Activated naive CD8-positive, alpha-beta T cell (primary cell): ENCODE data around the gene NANOS2.

Experiments
- H3K27ac Mint-ChIP-seq: one replicate; pipeline ENCODE4 v1.8.0; 2021; ENCODE audit warnings: mixed read lengths
- H3K27me3 Mint-ChIP-seq: one replicate; pipeline ENCODE4 v1.8.0; 2021; ENCODE audit warnings: mixed read lengths
- H3K36me3 Mint-ChIP-seq: one replicate; pipeline ENCODE4 v1.8.0; 2021; ENCODE audit warnings: mixed read lengths
- H3K4me1 Mint-ChIP-seq: one replicate; pipeline ENCODE4 v1.8.0; 2021; ENCODE audit warnings: low read depth, mixed read lengths
- H3K4me3 Mint-ChIP-seq: one replicate; pipeline ENCODE4 v1.8.0; 2021; ENCODE audit warnings: mild to moderate bottlenecking, mixed read lengths
- H3K9me3 Mint-ChIP-seq: one replicate; pipeline ENCODE4 v1.8.0; 2021; ENCODE audit warnings: low read depth, mixed read lengths

The NANOS2 gene

DNA sequence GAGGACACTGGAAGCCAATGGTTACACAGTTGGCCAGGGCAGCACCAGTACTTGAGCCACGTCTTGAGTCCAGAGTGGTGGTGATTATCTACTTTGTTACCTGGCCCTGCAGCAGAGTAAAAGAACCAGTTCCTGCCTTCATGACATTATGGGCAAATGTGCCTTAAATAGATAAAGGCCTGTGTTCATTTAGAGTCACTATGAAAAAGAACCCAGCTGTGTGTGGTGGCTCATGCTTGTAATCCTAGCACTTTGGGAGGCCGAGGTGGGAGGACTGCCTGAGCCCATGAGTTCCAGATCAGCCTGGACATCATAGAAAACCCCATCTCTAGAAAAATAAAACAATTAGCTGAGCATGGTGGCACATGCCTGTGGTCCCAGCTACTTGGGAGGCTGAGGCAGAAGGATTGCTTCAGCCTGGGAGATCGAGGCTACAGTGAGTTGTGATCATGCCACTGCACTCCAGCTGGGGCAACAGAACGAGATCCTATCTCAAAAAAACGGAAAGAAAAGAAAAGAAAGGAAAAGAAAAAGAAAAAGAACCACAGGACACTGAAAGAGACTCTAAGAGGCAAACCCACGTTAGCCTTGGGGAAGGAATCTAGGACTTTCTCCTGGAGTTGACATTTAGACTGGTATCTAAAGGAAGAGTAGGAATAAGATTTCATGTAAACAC lies 25.2 kb downstream of the NANOS2 start:
- Mint-ChIP-seq H3K27me3 (no peaks in the 10 kb centered on the region), H3K27ac (no peak overlapping the region), H3K36me3 (peaks cover 3% of the 10 kb centered on the region), H3K4me3 (no peak overlapping the region), H3K9me3 (no peaks in the 10 kb centered on the region), H3K4me1 (peaks cover 4% of the 10 kb centered on the region)

DNA sequence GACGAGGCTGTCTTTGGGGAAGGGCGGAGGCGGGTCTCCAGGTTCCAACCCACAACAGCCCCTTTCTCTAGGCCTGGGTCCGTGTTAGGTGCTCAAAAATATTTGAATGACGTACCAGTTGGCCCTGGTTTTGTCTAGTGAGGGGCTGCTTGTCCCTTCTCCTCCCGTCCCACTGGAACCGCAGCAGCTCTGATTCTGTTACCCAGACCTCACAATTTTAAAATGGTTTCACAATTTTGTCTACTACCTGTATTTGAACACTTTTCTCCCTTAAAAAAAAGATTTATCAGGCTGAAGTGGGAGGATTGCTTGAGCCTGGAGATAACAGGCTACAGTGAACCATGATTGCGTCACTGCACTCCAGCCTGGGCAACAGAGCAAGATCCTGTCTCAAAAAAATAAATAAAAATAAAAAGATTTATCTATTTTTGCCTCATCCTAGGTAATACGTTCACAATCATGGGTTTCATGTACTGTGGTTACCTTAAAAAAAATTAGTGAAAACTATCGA lies 27.3 kb downstream of the NANOS2 start:
- H3K4me3 Mint-ChIP-seq, result peak overlapping the region; percentile 97
- peaks cover 6% of the 10 kb centered on the region for H3K36me3 Mint-ChIP-seq
- no peaks in the 10 kb centered on the region for H3K9me3 Mint-ChIP-seq
- H3K27ac Mint-ChIP-seq, result peak overlapping the region; percentile 94
- H3K4me1 Mint-ChIP-seq, result peaks cover 15% of the 10 kb centered on the region
- H3K27me3 Mint-ChIP-seq, result no peaks in the 10 kb centered on the region

DNA sequence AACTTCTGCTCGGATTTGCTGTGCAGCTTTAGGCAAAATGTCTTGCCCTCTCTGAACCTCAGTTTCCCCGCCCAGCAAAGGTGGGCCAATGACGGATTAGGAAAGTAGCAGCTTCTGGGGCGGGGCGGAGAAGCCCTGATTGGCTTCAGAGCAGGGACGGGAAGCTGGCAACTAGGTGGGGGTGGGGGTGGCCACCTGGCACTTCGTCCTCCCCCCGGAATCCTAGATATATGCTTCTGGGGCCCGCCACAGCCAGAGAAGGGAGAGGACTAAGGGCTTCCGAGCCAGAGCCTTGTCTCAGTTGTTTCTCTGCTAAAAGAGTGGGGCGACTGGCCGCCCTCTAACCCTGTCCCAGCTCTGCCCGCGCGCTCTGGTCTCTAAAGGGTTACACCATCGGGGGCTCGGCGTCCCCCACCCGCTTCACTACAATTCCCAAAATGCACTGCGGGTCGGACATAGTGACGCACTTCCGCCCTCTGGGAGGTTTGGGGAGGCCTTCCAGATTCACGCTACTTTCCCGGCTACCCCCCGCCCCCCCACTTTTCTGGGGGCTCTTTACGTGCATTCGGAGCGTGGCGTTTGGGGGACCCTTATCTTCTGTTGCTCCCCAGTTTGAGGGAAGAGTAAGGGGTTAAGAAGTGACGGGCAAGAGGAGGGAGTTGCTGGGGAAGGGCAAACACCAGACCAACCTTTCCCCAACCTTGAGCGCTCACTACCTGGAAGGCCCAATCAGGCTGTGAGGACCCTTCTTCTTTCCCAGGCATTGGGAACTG lies 28.0 kb downstream of the NANOS2 start:
- Mint-ChIP-seq H3K36me3 (peaks cover 6% of the 10 kb centered on the region), H3K9me3 (no peaks in the 10 kb centered on the region), H3K27me3 (no peaks in the 10 kb centered on the region), H3K27ac (peak overlapping the region; percentile 94), H3K4me1 (peaks cover 17% of the 10 kb centered on the region), H3K4me3 (peak overlapping the region; percentile 97)

DNA sequence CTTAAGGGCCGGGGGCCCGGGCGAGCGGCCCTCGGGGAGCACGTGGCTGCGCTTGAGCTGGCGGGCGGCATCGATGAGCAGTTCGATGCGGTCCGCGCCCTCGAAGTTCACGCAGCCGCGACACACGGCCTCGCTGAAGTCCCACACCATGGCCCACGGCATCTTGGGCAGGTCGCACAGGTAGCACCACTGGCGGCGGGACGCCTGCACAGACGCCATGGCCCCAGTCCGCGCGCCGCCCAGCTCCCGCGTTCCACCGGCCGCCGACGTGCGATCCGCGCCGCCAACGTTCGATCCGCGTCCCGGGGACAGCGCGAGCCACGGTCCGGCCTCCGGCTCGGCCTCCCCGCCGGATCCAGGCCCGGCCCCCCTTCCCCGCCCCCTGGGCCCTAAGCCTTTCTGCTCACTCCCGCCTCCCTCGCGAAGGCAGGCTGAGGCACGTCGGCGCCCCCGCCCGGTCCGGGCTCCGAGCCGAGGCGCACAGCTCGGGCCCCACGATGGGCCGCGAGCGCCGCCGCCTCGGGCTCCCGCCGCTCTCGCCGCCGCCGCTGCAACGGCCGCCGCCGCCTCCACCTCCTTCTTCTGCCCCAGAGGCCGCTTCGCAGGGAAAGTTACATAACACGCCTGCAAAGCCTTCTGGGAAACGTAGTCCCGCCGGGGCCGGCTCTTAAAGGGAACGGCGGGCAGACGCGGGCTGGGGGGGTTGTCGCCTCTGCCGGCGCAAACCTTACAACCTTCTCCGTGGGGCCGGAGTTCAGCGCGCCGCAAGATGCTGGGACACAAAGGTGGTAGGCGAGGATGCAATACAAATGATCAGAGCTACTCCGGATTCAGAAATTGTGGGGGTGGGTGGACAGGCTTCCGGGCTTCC lies 28.8 kb downstream of the NANOS2 start, which contains the start of gene IRF2BP1:
IRF2BP1 (minus strand) TSS at position 586 of the 871 bp plus-strand sequence; CDS start at position 219, 367 bp downstream.
- Mint-ChIP-seq H3K27ac (peak within 1 kb of the TSS; percentile 94), H3K9me3 (no peaks in the 10 kb centered on the region), H3K36me3 (peaks cover 6% of the 10 kb centered on the region), H3K4me1 (peaks cover 20% of the 10 kb centered on the region), H3K27me3 (no peaks in the 10 kb centered on the region), H3K4me3 (peak within 1 kb of the TSS; percentile 97)

DNA sequence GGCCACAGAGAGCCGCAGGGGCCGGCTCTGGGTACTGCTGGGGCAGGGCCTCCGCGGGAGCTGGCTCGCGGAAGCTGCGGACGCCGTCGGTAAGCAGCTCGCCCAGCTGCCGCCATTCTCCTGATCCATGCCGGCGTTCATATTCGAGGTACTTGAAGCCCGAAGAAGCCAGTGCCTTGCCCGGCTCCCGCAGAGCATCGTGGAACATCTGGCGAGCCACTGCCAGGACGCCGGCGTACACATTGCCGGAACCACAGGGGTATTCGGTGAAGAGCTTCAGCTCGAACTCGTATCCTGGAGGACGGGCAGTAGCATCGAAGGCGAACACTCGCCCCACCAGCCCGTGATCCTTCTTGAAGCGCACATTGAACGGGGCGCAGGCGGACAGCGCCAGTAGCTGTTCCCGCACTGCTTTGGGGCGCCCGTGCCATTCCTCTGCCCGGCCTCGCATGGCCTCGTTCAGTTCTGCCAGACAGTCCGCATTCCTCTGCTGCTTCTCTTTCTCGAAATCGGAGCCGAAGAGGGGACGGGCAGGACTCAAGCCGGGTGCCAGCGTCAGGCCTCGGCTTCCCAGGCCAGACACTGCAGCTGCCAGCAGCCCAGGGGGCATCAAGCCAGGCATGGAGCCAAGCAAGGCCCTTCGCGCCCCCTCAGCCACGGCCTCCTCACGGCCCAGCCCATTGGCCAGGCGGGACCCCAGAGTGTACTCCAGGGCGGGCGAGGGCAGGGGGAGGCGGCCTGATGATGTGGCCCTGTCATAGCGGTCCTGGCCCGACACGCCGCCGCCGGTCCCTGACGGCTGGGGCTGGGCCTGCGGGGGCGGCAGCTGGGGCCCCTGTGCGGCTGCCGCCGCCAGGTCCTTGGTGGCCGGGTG lies 29.7 kb downstream of the NANOS2 start:
- Mint-ChIP-seq H3K27me3 (no peaks in the 10 kb centered on the region), H3K27ac (no peak overlapping the region), H3K4me3 (peak overlapping the region; percentile 53), H3K36me3 (peaks cover 3% of the 10 kb centered on the region), H3K9me3 (no peaks in the 10 kb centered on the region), H3K4me1 (peaks cover 20% of the 10 kb centered on the region)

DNA sequence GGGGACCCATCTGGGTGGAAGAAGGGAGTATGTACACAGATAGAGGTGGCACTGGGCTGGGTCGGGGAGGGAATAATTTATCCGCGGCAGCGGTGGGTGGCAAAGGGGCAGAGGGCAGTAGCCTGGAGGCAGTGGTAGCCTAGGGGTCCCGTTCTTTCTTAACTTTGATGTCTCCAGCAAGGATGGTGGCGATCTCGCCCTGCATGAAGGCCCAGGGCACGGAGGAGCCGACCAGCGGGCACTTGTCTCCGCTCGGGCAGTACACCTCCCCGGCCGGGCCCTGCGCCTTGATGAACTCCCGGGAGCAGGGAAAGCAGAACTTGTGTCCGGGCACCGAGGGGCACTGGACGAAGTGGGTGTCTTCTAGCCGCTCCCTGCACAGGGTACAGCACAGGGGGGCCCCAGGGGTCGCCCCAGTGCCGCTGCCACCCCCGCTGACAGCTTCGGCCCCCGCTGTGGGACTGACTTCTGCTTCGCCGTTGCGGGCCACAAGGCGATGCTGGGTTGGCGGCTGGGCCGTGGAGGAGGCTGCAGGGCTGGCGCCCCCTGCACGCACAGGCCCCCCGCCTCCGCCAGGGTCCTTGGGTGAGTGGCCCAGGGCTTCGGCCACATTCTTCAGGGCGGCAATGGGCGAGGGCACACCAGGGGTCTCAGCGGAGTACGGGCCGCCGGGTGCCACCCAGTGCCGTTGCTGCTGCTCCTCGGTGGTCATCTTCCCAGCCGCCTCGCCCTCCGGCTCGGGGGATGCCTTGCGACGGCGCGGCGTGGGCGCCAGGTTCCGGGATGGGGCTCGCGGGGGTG lies 30.5 kb downstream of the NANOS2 start:
- Mint-ChIP-seq H3K4me1 (peaks cover 20% of the 10 kb centered on the region), H3K36me3 (peaks cover 3% of the 10 kb centered on the region), H3K27ac (peak overlapping the region; percentile 22), H3K9me3 (no peaks in the 10 kb centered on the region), H3K4me3 (peak overlapping the region; percentile 90), H3K27me3 (no peaks in the 10 kb centered on the region)

DNA sequence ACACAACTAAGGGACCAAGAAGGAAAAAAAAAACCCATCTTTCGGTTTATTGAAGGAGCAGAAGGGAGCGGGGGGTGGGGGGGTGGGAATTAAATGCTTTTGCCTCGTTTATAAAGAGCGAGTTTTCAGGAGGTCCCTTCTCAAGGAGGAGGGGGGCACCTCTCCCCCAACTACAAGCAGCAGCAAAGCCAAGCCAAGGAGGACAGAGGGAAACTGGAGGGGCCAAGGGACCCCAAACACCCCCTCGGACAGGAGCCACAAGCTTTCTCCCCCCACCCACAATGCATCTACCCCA lies 31.0 kb downstream of the NANOS2 start:
- Mint-ChIP-seq H3K4me1 (peaks cover 20% of the 10 kb centered on the region), H3K27ac (peak overlapping the region; percentile 68), H3K9me3 (no peaks in the 10 kb centered on the region), H3K27me3 (peaks cover under 1% of the 10 kb centered on the region), H3K4me3 (peak overlapping the region; percentile 90), H3K36me3 (peaks cover 3% of the 10 kb centered on the region)

DNA sequence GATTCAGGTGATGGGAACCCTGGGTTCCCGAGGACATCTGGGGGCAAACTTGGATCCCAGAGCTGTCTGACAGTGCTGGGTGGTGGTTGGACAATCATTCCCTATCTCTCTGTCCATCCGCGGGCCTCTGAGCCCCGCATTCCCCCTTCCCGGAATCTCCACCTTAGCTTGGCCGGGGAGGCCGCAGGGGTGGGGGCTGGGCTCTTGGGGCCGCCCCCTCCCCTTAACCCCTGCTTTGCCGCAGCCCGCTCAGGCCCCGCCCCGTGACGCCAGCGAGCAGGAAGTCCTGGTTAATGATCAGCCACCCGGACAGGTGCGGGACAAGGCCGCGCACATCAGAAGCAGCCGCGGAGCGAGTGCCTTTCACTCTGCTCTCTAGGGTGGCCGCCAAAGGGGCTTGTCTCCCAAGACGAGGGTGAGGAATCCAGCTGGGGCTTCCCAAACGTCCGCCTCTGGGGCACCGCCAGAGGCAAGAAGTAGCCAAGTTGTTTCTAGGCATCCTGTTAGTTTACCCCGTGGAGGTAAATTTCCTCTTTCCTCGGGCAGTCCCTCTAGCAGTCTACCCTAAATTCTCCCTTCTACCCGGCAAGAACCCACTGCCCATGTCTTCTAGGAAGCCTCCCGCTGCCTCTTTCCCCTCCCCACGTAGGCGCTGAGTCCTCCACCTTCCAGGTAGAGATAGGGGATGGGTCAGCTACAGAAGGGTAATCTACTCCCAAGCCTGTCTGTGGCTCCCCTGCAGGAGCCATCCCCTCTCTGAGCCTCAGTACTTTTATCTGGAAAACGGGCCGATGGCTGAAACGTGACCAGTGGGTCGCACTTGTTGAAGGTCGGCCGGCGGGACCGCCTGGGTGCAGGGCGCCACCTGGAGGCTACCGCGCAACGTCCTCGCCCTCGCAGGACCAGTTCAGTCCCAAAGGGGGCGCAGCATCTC lies 31.7 kb downstream of the NANOS2 start:
- Mint-ChIP-seq H3K4me3 (peak overlapping the region; percentile 90), H3K27ac (peak overlapping the region; percentile 68), H3K4me1 (peaks cover 22% of the 10 kb centered on the region), H3K9me3 (no peaks in the 10 kb centered on the region), H3K36me3 (peaks cover 3% of the 10 kb centered on the region), H3K27me3 (peaks cover 4% of the 10 kb centered on the region)

DNA sequence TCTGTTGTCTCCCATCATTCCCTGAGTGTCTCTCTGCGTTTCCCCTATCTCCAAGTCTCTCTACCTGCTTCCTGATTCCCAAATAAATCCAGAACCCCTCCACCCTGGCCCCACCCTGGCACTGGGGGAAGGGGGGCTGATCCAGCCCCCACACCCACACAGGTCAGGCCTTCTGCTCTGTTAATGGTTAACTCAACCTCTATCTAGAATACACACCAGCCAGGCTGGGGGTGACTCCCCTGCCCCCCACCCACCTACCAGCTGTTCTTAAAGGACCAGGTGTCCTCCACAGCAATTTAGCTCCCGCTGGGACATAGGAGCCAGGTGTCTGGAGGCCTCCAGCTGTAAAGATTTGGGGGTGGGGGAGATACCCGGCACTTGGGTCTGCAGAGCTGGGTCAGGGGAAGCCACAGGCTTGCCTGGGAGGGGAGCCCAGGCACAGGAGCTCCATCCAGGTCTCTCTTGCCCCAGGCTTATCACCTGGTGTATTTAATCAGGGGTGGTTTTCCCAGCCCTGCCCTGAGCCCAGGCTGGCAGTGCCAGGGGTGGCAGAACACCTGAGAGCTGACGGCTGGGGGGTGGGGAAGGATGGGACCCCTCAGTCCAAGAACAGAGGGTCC lies 32.6 kb downstream of the NANOS2 start:
- Mint-ChIP-seq H3K27me3 (peaks cover 7% of the 10 kb centered on the region), H3K9me3 (no peaks in the 10 kb centered on the region), H3K4me3 (no peak overlapping the region), H3K27ac (no peak overlapping the region), H3K36me3 (peaks cover 3% of the 10 kb centered on the region), H3K4me1 (peaks cover 28% of the 10 kb centered on the region)

DNA sequence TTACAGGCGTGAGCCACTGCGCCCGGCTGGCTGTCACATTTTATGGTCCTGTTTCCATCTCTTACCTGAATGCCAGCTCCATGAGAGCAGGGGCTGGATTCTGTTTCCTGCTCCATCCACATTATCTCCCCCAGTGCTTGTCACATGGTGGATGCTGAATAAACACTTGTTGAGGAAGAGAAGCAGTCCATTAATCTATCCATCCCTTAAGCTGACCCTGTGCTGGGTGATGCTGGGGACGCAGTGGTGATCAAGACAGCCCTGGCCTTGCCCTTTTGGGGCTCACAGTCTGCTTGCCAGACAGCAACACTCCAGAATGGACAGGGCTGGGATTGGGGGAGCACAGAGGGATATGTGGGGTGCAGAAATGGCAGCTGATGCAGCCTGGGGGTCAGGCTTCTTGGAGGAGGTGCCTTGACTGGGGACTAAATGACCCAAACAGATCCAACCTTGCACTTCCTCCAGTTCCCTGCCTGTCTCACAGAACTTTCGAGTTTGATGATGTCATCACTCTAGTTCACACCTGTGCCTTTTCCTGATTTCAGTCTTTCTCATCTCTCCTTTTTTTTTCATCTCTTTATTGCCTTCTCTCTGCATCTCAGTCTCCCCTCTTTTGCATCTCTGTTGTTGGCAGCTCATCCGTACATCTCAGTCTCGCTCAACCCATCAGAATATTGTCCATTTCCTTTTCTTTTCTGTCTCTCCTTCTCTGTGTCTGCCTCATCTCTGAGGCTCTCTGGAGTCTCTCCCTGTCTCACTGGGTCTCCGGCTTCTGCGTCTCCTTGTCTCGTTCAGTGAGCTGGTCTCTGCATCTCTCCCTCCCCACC lies 33.3 kb downstream of the NANOS2 start:
- Mint-ChIP-seq H3K4me1 (peaks cover 29% of the 10 kb centered on the region), H3K4me3 (no peak overlapping the region), H3K27ac (no peak overlapping the region), H3K27me3 (peaks cover 9% of the 10 kb centered on the region), H3K9me3 (no peaks in the 10 kb centered on the region), H3K36me3 (peaks cover 3% of the 10 kb centered on the region)

DNA sequence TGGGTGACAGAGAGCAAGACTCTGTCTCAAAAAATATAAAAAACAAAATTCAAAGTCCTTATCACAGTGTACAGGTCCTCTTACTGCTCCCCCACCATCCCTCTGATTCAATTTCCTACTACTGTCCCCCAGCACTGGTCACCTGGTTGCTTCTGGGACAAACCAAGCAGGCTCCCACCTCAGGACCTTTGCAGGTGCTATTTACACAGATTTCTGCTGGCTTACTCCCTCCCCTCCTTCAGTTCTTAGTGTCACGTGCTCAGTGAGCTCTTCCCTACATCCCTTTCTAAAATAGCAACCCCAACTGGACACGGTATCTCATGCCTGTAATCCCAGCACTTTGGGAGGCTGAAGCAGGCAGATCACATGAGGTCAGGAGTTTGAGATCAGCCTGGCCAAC lies 34.6 kb downstream of the NANOS2 start:
- Mint-ChIP-seq H3K27me3 (peaks cover 12% of the 10 kb centered on the region), H3K4me1 (peaks cover 32% of the 10 kb centered on the region), H3K4me3 (no peak overlapping the region), H3K36me3 (peaks cover 3% of the 10 kb centered on the region), H3K27ac (no peak overlapping the region), H3K9me3 (no peaks in the 10 kb centered on the region)

DNA sequence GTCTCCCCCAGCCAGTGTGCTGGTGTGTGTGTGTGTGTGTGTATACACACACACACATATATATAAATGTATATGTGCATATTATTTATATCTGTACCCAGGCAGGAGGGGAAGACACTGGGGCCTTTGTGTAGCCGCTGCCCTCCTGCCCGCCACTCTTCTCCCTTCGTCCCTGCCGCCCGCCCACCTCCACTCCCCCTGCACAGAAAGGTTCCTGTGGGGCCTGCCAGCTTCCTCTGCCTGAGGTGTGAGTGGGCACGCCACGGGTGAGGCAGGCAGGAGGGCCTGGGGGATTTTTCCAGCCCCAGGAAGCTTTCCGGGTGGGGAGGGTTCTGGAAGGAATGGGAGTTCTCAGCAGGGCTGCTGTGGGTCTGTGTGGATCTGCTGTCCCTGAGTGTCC lies 35.5 kb downstream of the NANOS2 start:
- Mint-ChIP-seq H3K4me3 (no peak overlapping the region), H3K9me3 (no peaks in the 10 kb centered on the region), H3K27me3 (peaks cover 15% of the 10 kb centered on the region), H3K36me3 (peaks cover 3% of the 10 kb centered on the region), H3K27ac (no peak overlapping the region), H3K4me1 (peaks cover 28% of the 10 kb centered on the region)
